H9 (cell line): Measurements from ENCODE around the gene LIMK2. TPM values are rescaled to one million over a fixed set of nuclear protein-coding genes. Genes with fewer than 3 reads are reported as not detected.

Source experiments
- DNase-seq: peaks from one replicate; pipeline ENCODE4 v3.0.0-alpha.2; 2017
- H2AFZ ChIP-seq: one replicate; pipeline ENCODE4 v1.6.1; 2013; ENCODE audit warnings: mild to moderate bottlenecking, low read length, control low read depth, moderate library complexity
- H2AK5ac ChIP-seq: 2 replicates; pipeline ENCODE4 v1.6.1; 2013; ENCODE audit warnings: low read length, control low read depth, mixed read lengths; ENCODE audit not compliant: insufficient read length
- H2BK120ac ChIP-seq: one replicate; pipeline ENCODE4 v1.6.1; 2013; ENCODE audit warnings: low read depth, mild to moderate bottlenecking, low read length, control low read depth, inconsistent platforms; ENCODE audit not compliant: poor library complexity, severe bottlenecking
- H2BK12ac ChIP-seq: 2 replicates; pipeline ENCODE4 v1.6.1; 2013; ENCODE audit warnings: low read length, control low read depth, mixed read lengths, low read depth; ENCODE audit not compliant: insufficient read length
- H2BK15ac ChIP-seq: 2 replicates; pipeline ENCODE4 v1.6.1; 2013; ENCODE audit warnings: low read depth, low read length, control low read depth
- H2BK20ac ChIP-seq: one replicate; pipeline ENCODE4 v1.6.1; 2013; ENCODE audit warnings: low read depth, mild to moderate bottlenecking, low read length, control low read depth, inconsistent platforms; ENCODE audit not compliant: poor library complexity, severe bottlenecking
- H2BK5ac ChIP-seq: 2 replicates; pipeline ENCODE4 v1.6.1; 2013; ENCODE audit warnings: low read length, control low read depth, mixed read lengths; ENCODE audit not compliant: insufficient read length
- H3K14ac ChIP-seq: 2 replicates; pipeline ENCODE4 v1.6.1; 2013; ENCODE audit warnings: low read length, control low read depth; ENCODE audit not compliant: insufficient read depth
- H3K18ac ChIP-seq: 2 replicates; pipeline ENCODE4 v1.6.1; 2013; ENCODE audit warnings: low read depth, mild to moderate bottlenecking, mixed read lengths, low read length, control low read depth; ENCODE audit not compliant: insufficient read length
- H3K23ac ChIP-seq: 2 replicates; pipeline ENCODE4 v1.6.1; 2013; ENCODE audit warnings: low read length, control low read depth, mixed read lengths, low read depth; ENCODE audit not compliant: insufficient read length
- H3K23me2 ChIP-seq: 2 replicates; pipeline ENCODE4 v1.6.1; 2013; ENCODE audit warnings: low read depth, mild to moderate bottlenecking, mixed read lengths, low read length, control low read depth; ENCODE audit not compliant: insufficient read length, poor library complexity, severe bottlenecking
- H3K27ac ChIP-seq: 2 replicates; pipeline ENCODE4 v1.5.1; 2013; ENCODE audit warnings: low read length, control low read depth, mixed read lengths, low read depth; ENCODE audit not compliant: insufficient read length
- H3K27me3 ChIP-seq: 2 replicates; pipeline ENCODE4 v1.6.1; 2013; ENCODE audit warnings: low read length, control low read depth, inconsistent platforms; ENCODE audit not compliant: insufficient read depth
- H3K4ac ChIP-seq: 2 replicates; pipeline ENCODE4 v1.6.1; 2013; ENCODE audit warnings: low read depth, mild to moderate bottlenecking, control low read depth, inconsistent platforms, low read length, moderate library complexity
- H3K4me1 ChIP-seq: 2 replicates; pipeline ENCODE4 v1.6.1; 2013; ENCODE audit warnings: low read length, control low read depth, inconsistent platforms; ENCODE audit not compliant: insufficient read depth
- H3K4me2 ChIP-seq: 2 replicates; pipeline ENCODE4 v1.6.1; 2013; ENCODE audit warnings: low read length, control low read depth, mixed read lengths; ENCODE audit not compliant: insufficient read length, insufficient read depth
- H3K56ac ChIP-seq: 2 replicates; pipeline ENCODE4 v1.6.1; 2013; ENCODE audit warnings: low read depth, mild to moderate bottlenecking, mixed read lengths, low read length, control low read depth; ENCODE audit not compliant: insufficient read length
- H3K79me1 ChIP-seq: 2 replicates; pipeline ENCODE4 v1.6.1; 2013; ENCODE audit warnings: low read depth, mild to moderate bottlenecking, moderate library complexity, low read length, control low read depth, inconsistent platforms; ENCODE audit not compliant: insufficient read depth, poor library complexity, severe bottlenecking
- H3K79me2 ChIP-seq: 2 replicates; pipeline ENCODE4 v1.6.1; 2013; ENCODE audit warnings: low read length, control low read depth, inconsistent platforms; ENCODE audit not compliant: insufficient read depth
- H3K9ac ChIP-seq: 2 replicates; pipeline ENCODE4 v1.6.1; 2013; ENCODE audit warnings: low read length, control low read depth, mixed read lengths; ENCODE audit not compliant: insufficient read length; ENCODE audit errors: extremely low read depth
- H3K9me3 ChIP-seq: one replicate; pipeline ENCODE4 v1.6.1; 2013; ENCODE audit warnings: low read depth, low read length, inconsistent platforms; ENCODE audit not compliant: control insufficient read depth
- H3T11ph ChIP-seq: one replicate; pipeline ENCODE4 v1.6.1; 2013; ENCODE audit warnings: mild to moderate bottlenecking, low read length, control low read depth, inconsistent platforms
- H4K20me1 ChIP-seq: one replicate; pipeline ENCODE4 v1.6.1; 2013; ENCODE audit not compliant: control insufficient read depth, insufficient read length, insufficient read depth
- H4K5ac ChIP-seq: 2 replicates; pipeline ENCODE4 v1.6.1; 2013; ENCODE audit warnings: low read depth, mild to moderate bottlenecking, mixed read lengths, low read length, control low read depth; ENCODE audit not compliant: insufficient read length
- H4K8ac ChIP-seq: replicated peaks from 2 replicates; pipeline ENCODE4 v1.6.1; 2013; ENCODE audit warnings: low read length, control low read depth, mixed read lengths, low read depth; ENCODE audit not compliant: insufficient read length
- H4K91ac ChIP-seq: 2 replicates; pipeline ENCODE4 v1.6.1; 2013; ENCODE audit warnings: low read depth, mild to moderate bottlenecking, moderate library complexity, mixed read lengths, low read length, control low read depth; ENCODE audit not compliant: insufficient read length
- H3K27ac Mint-ChIP-seq, 3 experiments: 2 replicates in 2 of 3; 3 replicates in 1 of 3; pipeline ENCODE4 v1.8.0; 2020 to 2021; ENCODE audit warnings: mixed read lengths in 3 of 3, mild to moderate bottlenecking in 1 of 3, moderate library complexity in 1 of 3
- H3K27me3 Mint-ChIP-seq: 2 replicates; pipeline ENCODE4 v1.8.0; 2021; ENCODE audit warnings: low read depth, mild to moderate bottlenecking, moderate library complexity, mixed read lengths
- H3K36me3 Mint-ChIP-seq, 3 experiments: 2 replicates in 2 of 3; 3 replicates in 1 of 3; pipeline ENCODE4 v1.8.0; 2020 to 2021; ENCODE audit warnings: low read depth in 3 of 3, mixed read lengths in 3 of 3; ENCODE audit not compliant: insufficient read depth in 1 of 3
- H3K4me1 Mint-ChIP-seq, 2 experiments: 2 replicates each; pipeline ENCODE4 v1.8.0; 2020; ENCODE audit warnings: mixed read lengths in 2 of 2
- H3K4me3 Mint-ChIP-seq, 2 experiments: 2 replicates in 1 of 2; 3 replicates in 1 of 2; pipeline ENCODE4 v1.8.0; 2020 to 2021; ENCODE audit warnings: mild to moderate bottlenecking in 2 of 2, mixed read lengths in 2 of 2, moderate library complexity in 1 of 2
- H3K9me3 Mint-ChIP-seq, 2 experiments: 2 replicates in 1 of 2; 3 replicates in 1 of 2; pipeline ENCODE4 v1.8.0; 2020; ENCODE audit warnings: mild to moderate bottlenecking in 2 of 2, mixed read lengths in 2 of 2, moderate library complexity in 1 of 2
- CTCF ChIP-seq: fragments of 200-600 bp; sonication (generic); conservative IDR thresholded peaks from 3 replicates; pipeline ENCODE4 v1.8.0; 2021; ENCODE audit warnings: antibody characterized with exemption, mild to moderate bottlenecking
- WGBS: extraction: QIAGEN DNeasy Blood & Tissue Kit; methylation state at CpG from one replicate; pipeline ENCODE4 v1.1.7; 2013; ENCODE audit warnings: missing lambda C conversion rate, low lambda C conversion rate, mixed read lengths; ENCODE audit not compliant: insufficient read length; ENCODE audit errors: extremely low coverage; 5-methylcytosine and 5-hydroxymethylcytosine counted together
- total RNA-seq: library from RNA; stranded (reverse); gene quantifications from 2 replicates; pipeline ENCODE4 v1.2.1, GENCODE V29; 2021

Gene LIMK2
- total RNA-seq, 1 experiment from 2014 or later: 51.3 TPM

GRCh38 chr22:31246687-31247086 is 34.6 kb downstream of the LIMK2 start:
- no CpG with 5 or more reads among the region's 2 CpGs for WGBS
- Histone ChIP-seq H4K91ac (no peak overlapping the region), H3K14ac (no peak overlapping the region), H3K56ac (no peak overlapping the region), H3K4ac (no peak overlapping the region), H3K79me2 (no peaks in the 10 kb centered on the region), H2AFZ (no peak overlapping the region), H2BK12ac (no peak overlapping the region), H3K4me1 (peaks cover 7% of the 10 kb centered on the region; the same call in 1 of the 2 replicates), H3K18ac (no peak overlapping the region), H4K20me1 (no peaks in the 10 kb centered on the region), H3K23ac (no peak overlapping the region), H3K23me2 (no peaks in the 10 kb centered on the region), H2BK5ac (no peak overlapping the region), H2AK5ac (no peak overlapping the region), H3K27ac (no peak overlapping the region), H2BK15ac (no peak overlapping the region), H3K9ac (no peak overlapping the region), H3K79me1 (no peaks in the 10 kb centered on the region), H3K27me3 (no peaks in the 10 kb centered on the region), H2BK20ac (no peak overlapping the region), H3K4me2 (no peak overlapping the region), H2BK120ac (no peak overlapping the region), H4K5ac (no peak overlapping the region), H3K9me3 (no peaks in the 10 kb centered on the region), H3T11ph (no peak overlapping the region), H4K8ac (no peak overlapping the region)
- Mint-ChIP-seq H3K27ac (peak overlapping the region in 1 of 3 experiments; percentile 94; a peak in 2 of 7 replicates), H3K36me3 (peaks cover 0 to 3% (median 3%) of the 10 kb centered on the region in 3 experiments; a peak in 3 of 7 replicates), H3K27me3 (no peaks in the 10 kb centered on the region), H3K4me3 (no peak overlapping the region), H3K9me3 (no peaks in the 10 kb centered on the region), H3K4me1 (peaks cover 43% of the 10 kb centered on the region in 2 experiments)
- no peak for DNase-seq
- TF ChIP-seq CTCF: no peak
